Calu3 (cell line): ENCODE data around the gene BTBD10. TPM values are rescaled to one million over a fixed set of nuclear protein-coding genes. Genes with fewer than 3 reads are reported as not detected.

Experiments
- BruUV-seq: library from RNA; stranded (reverse); fragments of 400-500 nt; replicated peaks from 2 replicates; lab custom pipeline; 2021; lab: Mats Ljungman, UMichigan
- CTCF ChIA-PET: fragments of 300-600 bp; sonication (Branson Sonifier 250); formaldehyde crosslinking; loops from one replicate; lab custom pipeline; 2022; ENCODE audit warnings: antibody characterized with exemption; lab: Charles Lee
- DNase-seq: peaks from one replicate; pipeline ENCODE4 v3.0.0; 2022
- H3K27ac Mint-ChIP-seq: one replicate; pipeline ENCODE4 v1.8.0; 2022; ENCODE audit warnings: mixed read lengths; ENCODE audit not compliant: unreplicated experiment
- H3K27me3 Mint-ChIP-seq: one replicate; pipeline ENCODE4 v1.8.0; 2022; ENCODE audit warnings: mixed read lengths; ENCODE audit not compliant: unreplicated experiment
- H3K36me3 Mint-ChIP-seq: one replicate; pipeline ENCODE4 v1.8.0; 2022; ENCODE audit warnings: mild to moderate bottlenecking, moderate library complexity, mixed read lengths; ENCODE audit not compliant: insufficient read depth, unreplicated experiment
- H3K4me1 Mint-ChIP-seq: one replicate; pipeline ENCODE4 v1.8.0; 2022; ENCODE audit warnings: mild to moderate bottlenecking, low read depth, mixed read lengths; ENCODE audit not compliant: unreplicated experiment
- H3K4me3 Mint-ChIP-seq: one replicate; pipeline ENCODE4 v1.8.0; 2022; ENCODE audit warnings: mild to moderate bottlenecking, low read depth, moderate library complexity, mixed read lengths; ENCODE audit not compliant: unreplicated experiment
- H3K9me3 Mint-ChIP-seq: one replicate; pipeline ENCODE4 v1.8.0; 2022; ENCODE audit warnings: low read depth, mixed read lengths; ENCODE audit not compliant: unreplicated experiment
- CTCF ChIP-seq: fragments of 200-600 bp; IDR thresholded peaks from one replicate; pipeline ENCODE4 v1.8.0; 2022; ENCODE audit warnings: antibody characterized with exemption; ENCODE audit not compliant: unreplicated experiment
- intact Hi-C: fragments of 100-400 bp; cut with micrococcal nuclease; formaldehyde crosslinking; loops from one replicate; pipeline ENCODE4 v1.10.0; 2022; ENCODE audit not compliant: unreplicated experiment
- total RNA-seq: library from RNA; stranded (reverse); gene quantifications from 2 replicates; pipeline ENCODE4 v1.2.3, GENCODE V29; 2022

The BTBD10 gene
- total RNA-seq, 1 experiment from 2014 or later, result 33.3 TPM

- H3K27ac Mint-ChIP-seq, result no peak overlapping the region
- no peaks in the 10 kb centered on the region for H3K27me3 Mint-ChIP-seq
- peaks cover 7% of the 10 kb centered on the region for H3K4me1 Mint-ChIP-seq
- H3K36me3 Mint-ChIP-seq, result no peaks in the 10 kb centered on the region
- intact Hi-C loops, result no loop called here
- H3K9me3 Mint-ChIP-seq, result no peaks in the 10 kb centered on the region
- DNase-seq, result no peak
- CTCF ChIA-PET, result interaction anchor here (0.8 kb wide), 1 partner anchor 17 kb away, joined by 3 read pairs; no protein-coding TSS in a partner anchor
- no TSS peak for BruUV-seq
- TF ChIP-seq CTCF, result no peak
- no peak overlapping the region for H3K4me3 Mint-ChIP-seq
Measured at GRCh38 chr11:13368041-13368446, 95.0 kb downstream of the BTBD10 start.

DNA sequence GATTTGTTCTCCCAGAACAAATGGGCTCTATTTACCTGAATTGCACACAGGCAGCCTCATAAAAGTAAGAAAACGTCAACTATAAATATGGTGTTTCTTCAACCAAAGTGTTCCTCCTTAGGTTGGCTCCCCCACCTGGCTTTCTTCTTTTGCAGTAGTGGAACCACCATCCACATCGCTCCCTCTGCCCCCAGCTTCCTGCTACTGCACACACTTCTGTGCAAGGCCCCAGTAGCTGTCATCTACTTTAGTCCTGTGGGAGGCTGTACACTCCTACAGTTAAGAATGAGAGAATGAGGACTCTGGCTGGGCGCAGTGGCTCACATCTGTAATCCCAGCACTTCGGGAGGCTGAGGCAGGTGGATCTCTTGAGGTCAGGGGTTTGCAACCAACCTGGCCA is 95.9 kb downstream of the BTBD10 start:
- no peak for DNase-seq
- no TSS peak for BruUV-seq
- no peaks in the 10 kb centered on the region for H3K9me3 Mint-ChIP-seq
- intact Hi-C loops, result no loop called here
- CTCF ChIA-PET, result no interaction called here
- TF ChIP-seq CTCF, result no peak
- H3K4me3 Mint-ChIP-seq, result no peak overlapping the region
- H3K27me3 Mint-ChIP-seq, result no peaks in the 10 kb centered on the region
- peaks cover 7% of the 10 kb centered on the region for H3K4me1 Mint-ChIP-seq
- no peaks in the 10 kb centered on the region for H3K36me3 Mint-ChIP-seq
- no peak overlapping the region for H3K27ac Mint-ChIP-seq

DNA sequence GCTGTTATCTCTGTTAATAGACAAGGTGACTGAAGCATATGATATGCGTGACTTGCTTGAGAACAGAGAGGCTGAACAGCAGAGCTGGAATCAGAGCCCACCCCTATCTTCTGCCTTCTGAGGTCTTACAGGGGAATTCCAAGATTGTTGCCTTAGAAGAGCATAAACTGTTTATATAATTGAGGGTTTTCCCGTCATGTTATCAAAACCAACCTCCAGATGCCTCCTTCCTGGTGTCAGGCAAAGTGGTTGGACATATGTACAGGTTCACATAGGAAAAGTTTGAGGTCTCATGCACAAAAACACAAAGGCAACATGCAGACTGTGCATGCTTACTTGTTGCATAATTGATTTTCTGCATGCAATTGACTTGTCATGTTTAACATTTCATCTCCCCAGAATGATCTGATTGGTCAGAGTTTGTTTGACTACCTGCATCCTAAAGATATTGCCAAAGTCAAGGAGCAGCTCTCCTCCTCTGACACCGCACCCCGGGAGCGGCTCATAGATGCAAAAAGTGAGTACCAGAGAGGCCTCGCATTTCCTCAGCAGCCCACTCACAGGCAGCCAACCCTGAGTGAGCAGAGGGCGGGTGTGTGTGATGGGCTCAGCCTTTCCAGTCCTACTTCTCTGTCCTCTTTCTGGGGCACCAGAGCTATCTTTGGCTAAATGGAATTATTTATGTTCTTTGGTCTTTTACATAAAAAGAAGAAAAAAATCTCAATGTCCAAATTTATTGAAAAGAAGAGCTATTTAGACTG is 96.6 kb downstream of the BTBD10 start:
- Mint-ChIP-seq H3K27ac (no peak overlapping the region), H3K4me1 (peaks cover 7% of the 10 kb centered on the region), H3K9me3 (no peaks in the 10 kb centered on the region), H3K27me3 (no peaks in the 10 kb centered on the region), H3K4me3 (no peak overlapping the region), H3K36me3 (no peaks in the 10 kb centered on the region)
- no peak for TF ChIP-seq CTCF
- CTCF ChIA-PET, result no interaction called here
- DNase-seq, result no peak
- BruUV-seq, result no TSS peak
- intact Hi-C loops, result no loop called here

- intact Hi-C loops, result no loop called here
- H3K36me3 Mint-ChIP-seq, result no peaks in the 10 kb centered on the region
- H3K4me3 Mint-ChIP-seq, result no peak overlapping the region
- no peaks in the 10 kb centered on the region for H3K27me3 Mint-ChIP-seq
- peaks cover 7% of the 10 kb centered on the region for H3K4me1 Mint-ChIP-seq
- CTCF ChIA-PET, result no interaction called here
- TF ChIP-seq CTCF, result no peak
- BruUV-seq, result no TSS peak
- no peak for DNase-seq
- no peaks in the 10 kb centered on the region for H3K9me3 Mint-ChIP-seq
- no peak overlapping the region for H3K27ac Mint-ChIP-seq
Measured at GRCh38 chr11:13364388-13364787, 98.6 kb downstream of the BTBD10 start.
